ENCODE results near the gene PAWR.

Gene PAWR, protein sequence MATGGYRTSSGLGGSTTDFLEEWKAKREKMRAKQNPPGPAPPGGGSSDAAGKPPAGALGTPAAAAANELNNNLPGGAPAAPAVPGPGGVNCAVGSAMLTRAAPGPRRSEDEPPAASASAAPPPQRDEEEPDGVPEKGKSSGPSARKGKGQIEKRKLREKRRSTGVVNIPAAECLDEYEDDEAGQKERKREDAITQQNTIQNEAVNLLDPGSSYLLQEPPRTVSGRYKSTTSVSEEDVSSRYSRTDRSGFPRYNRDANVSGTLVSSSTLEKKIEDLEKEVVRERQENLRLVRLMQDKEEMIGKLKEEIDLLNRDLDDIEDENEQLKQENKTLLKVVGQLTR

DNA sequence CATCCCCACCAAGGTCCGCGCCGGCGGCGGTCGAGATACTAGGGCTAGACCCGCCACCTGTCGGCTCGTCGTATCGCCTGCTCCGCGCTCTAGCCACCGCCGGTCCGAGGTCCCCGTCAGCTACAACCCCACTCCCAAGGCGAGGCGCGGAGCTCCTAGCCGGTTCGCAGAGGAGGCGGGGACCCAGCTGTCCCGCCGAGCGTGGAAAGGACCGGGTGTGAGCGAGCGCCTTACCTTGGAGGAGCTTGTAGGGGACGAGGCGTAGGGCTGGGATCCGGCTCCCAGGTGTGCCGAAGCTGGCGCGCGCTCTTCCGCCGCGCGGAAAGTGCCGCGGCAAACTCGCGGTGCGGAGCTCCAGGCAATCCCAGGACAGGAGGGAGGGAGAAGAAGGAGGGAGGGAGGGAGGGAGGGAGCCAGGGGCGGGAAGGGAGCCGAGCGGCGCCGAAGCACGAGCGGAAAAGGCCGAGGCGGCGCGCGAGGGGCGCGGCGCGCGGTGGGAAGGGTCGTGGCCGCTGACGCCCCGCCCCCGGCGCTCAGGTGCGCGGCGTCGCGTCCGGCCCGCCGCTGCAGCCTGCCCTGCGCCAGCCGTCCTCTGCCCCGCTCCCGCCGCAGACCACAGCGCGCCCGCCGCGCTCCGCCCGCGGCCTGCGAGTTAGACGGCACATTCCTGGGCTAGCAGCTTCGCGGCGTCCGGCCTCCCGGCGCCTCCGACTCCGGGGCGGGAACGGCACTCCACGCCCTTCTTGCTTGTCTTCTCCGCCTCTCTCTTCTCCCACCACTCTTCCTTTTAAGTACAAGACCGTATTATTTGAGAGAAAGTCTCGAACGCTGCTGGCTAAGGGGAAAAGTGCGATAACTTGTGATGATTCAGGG, at the start of gene PAWR:
TSS of gene PAWR (minus strand) at position 327 of the 873 bp plus-strand sequence. CDS start 720 bp downstream, outside the sequence.
- no peak for DNase-seq (ENCODE audit: low spot score)

DNA sequence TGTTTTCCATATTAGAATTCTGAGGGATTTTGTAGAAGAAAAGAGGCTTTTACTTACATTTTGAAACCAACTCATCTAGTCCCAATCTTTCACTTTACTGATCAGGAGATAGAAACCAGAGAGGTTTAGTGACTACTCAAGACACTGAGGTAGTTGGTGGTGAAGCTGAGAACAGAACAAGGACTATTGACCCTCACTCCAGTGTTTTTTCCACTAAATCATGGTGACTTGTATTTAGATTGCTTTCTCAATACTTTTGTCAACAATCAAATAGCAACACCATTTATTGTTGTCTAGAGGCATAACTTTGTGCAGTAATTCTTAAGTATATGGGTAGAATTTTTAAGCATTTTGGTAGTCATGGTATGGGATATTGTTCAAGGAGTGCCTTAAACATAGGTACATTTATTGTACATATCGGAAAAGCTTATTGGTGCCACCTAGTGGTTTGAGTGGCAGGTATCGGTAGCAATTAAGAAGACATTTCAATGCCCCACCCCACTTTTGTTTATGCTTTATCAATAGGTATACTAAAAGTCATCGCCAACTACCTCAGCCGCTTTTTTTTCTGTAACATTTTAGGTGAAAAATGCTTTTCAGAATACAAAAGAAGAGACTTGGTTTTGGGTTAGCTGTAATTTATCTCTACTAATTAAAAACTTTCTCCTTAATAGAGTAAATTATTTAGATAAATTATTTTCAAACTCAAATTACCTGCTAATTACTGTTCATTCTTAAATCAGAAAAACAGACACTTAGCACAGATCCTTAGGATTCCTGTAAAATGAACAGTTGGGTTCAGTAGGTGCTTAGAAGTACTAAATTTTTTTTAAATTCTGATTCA, 47.3 kb upstream of the PAWR start:
- DNase-seq (ENCODE audit: low spot score): peak; percentile 30

DNA sequence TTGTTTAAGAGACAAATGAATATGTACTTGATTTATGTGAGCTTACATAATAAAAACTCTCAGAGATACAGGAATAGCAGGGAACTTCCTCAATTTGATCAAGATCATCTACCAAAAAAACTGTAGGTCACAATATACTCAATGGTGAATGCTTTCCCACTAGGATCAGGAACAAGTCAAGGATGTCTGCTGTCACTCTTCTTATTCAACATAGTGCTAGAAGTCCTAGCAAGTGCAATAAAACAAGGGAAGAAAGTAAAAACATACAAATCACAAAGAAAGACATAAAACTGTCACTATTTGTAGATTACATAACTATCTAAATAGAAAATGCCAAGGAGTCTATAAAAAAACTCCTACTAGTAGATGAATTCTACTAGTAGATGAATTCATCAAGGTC, 41.9 kb upstream of the PAWR start:
- DNase-seq (ENCODE audit: low spot score): no peak

DNA sequence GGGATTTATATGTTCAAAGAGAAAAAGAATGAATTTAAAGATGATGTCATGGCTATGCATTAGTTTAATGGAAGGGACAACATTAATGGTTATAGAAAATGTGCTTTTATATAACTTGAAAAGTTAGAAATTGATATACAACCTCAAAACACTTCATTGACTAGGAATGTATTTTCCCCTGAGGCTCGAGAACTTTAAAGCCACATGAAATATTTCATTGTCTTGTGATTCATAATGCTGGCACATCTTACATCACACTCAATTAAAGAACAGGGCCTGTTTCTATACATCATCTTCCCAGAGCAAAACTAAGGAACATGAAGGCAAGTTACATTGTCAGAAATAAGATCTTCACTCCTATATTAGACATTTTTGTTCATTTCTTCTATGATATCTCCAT, 35.2 kb upstream of the PAWR start:
- no peak for DNase-seq (ENCODE audit: low spot score)

DNA sequence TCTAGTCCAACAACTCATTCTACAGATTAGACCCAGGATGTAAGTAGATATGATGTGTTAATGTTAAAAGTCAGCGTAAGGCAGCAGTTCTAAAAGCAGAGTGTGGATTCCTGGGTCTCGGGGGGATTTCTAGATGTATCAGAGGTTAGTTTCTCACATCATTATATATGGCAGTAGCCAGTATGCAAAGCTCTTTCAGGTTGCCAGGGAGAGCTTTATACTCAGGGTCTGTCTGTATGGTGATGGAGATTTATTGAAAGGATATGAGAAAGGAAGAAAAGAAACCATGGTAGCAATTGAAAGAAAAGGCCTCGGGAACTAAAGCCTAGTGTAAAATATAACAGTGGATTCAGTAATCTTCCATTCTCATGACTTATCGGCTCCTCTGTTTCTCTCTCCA, 26.2 kb upstream of the PAWR start:
- DNase-seq (ENCODE audit: low spot score): no peak

DNA sequence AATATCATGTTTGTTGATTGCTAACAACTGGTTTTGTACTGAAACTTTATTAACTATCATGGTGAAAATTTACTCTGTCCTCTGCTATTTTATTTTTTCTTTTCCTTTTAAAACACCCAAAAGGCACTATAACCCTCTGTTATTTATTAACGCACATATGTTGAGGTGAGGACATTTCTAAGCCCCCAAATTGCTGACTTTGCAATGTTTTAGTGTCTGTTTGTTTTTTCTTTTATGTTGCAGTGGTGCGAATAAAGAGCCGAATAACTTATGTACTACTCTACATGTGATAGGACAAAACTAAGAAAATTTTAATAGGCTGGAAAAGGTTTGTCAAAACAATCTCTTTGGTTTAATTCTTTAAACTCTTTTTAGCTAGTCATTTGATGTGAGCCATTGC, 24.5 kb upstream of the PAWR start:
- no peak for DNase-seq (ENCODE audit: low spot score)

DNA sequence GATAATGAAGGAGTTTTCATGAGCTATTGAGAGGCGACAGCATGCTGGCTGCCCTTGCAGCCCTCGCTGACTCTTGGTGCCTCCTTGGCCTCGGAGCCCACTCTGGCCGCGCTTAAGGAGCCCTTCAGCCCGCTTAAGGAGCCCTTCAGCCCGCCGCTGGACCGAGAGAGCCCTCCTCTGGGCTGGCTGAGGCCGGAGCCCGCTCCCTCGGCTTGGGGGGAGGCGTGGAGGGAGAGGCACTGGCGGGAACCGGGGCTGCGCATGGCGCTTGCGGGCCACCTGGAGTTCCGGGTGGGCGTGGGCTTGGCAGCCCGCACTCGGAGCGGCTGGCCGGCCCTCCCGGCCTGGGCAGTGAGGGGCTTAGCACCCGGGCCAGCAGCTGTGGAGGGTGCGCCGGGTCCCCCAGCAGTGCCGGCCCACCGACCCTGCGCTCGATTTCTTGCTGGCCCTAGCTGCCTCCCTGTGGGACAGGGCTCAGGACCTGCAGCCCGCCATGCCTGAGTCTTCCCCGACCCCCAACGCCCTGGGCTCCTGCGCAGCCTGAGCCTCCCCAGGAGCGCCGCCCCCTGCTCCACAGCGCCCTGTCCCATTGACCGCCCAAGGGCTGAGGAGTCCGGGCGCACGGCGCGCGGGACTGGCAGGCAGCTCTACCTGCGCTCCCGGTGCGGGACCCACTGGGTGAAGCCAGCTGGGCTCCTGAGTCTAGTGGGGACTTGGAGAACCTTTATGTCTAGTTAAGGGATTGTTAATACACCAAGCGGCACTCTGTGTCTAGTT, 20.1 kb upstream of the PAWR start:
- DNase-seq (ENCODE audit: low spot score): no peak

DNA sequence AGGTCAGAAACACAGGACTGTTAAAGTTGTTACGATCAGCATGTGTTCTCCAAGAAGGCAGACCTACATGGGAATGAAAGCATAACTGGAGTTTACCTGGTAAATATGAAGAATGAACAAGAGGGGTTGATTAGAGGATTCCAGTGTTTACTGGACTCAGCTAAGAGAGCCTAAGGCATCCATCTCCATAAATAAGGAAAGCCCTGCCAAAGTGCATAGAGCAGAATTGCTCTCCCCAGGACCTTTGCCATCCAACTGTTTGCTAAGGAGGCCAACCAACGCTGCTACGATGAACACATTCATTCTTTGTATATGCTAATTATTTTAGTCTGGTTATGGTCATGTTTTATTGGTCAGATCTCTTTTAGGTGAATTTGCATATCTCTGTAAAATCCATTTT, 17.1 kb upstream of the PAWR start:
- DNase-seq (ENCODE audit: low spot score): no peak

DNA sequence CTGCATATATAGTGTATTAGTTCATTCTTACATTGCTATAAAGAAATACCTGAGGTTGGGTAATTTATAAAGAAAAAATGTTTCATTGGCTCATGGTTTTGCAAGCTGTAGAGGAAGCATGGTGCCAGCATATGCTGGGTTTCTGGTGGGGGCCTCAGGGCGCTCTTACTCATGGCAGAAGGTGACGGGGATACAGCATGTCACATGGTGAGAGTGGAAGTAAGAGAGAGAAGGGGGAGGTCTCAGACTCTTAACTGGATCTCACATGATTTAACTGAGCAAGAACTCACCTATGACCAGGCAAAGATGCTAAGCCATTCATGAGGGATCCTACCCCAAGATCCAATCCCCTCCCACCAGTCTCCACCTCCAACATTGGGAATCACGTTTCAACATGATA, 15.9 kb upstream of the PAWR start:
- no peak for DNase-seq (ENCODE audit: low spot score)

DNA sequence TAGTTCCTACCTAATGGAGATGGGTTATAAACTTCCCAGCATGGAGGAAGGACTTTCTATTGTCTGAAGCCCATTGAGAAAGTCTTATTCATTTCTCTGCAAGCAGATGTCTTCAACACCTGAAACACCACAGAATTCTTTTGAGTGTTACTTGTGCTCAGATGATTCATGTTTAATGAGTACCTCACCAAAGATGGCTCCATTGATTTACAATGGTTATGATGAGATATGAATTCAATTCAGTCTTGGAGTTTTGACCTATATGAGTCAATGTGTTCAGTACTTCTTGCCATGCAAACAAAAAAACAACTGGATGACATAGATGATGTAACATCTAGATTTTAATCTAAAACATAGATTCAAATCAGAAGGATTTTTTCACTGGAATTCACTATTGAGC, 15.4 kb upstream of the PAWR start:
- no peak for DNase-seq (ENCODE audit: low spot score)

DNA sequence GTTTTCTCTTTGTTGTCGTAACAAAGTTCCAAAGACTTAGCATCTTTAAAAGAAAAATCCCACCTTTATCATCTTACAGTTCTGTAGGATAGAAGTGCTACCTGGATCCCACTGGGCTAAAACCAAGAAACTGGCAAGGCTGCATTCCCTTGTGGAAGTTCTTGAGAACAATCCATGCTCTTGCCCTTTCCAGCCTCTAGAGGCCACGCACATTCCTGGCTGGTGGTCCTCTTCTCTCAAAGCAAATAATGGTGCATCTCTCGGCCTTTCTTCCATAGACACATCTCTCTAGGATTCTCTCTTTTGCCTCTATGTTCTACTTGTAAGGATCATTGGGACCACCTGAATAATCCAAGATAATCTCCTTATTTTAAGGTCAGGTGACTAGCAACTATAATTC, 8.2 kb upstream of the PAWR start:
- no peak for DNase-seq (ENCODE audit: low spot score)

DNA sequence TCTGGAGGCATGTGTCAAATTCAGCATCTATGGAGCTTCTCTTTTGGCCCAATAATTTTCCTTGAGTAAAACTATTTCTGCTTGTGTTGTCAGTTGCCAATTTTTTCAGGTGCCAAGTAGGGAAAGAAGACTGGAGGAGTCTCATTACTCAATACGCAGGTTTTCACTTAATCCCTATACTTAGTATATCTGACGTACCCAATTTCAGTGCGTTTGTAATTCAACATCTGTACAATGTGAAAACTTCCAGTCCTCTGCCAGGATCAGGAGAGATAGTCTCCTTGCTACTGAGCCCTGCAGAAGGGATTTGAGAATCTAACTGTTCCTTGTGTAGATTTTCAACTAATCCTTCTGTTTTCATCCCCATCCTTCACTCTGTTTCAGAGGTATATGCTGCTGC, 5.7 kb upstream of the PAWR start:
- no peak for DNase-seq (ENCODE audit: low spot score)

DNA sequence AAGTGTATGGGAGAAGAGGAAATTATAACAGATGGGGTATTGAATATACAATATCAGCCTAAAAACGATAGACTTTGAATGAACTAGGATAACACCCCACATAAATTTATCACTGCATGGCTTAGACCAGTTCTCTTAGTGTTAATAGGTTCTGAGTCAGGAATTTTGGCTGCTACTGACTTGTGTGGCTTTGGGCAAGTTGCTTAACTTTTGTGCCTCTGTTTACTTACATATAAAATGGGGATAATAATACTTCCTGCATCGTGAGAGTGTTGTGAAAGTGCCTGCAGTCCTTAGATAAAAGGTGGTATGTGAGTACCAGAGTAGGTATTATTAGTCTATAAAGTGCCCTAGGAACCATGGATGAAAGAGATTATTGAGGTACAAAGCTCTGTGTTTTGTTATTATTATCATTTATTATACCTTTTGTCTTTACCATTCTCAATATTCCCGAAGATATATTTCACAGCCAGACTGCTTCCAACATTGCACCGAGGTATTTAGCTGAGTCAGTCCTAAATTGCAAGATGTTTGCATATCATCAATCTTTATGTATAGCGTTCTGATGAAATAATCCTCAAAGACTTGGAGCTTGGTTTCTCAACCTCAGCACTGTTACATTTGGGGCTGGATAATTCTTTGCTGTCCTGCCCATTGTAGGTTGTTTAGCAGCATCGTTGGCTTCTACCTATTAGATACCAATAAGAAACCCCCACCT, 2.3 kb upstream of the PAWR start:
- DNase-seq (ENCODE audit: low spot score): no peak

DNA sequence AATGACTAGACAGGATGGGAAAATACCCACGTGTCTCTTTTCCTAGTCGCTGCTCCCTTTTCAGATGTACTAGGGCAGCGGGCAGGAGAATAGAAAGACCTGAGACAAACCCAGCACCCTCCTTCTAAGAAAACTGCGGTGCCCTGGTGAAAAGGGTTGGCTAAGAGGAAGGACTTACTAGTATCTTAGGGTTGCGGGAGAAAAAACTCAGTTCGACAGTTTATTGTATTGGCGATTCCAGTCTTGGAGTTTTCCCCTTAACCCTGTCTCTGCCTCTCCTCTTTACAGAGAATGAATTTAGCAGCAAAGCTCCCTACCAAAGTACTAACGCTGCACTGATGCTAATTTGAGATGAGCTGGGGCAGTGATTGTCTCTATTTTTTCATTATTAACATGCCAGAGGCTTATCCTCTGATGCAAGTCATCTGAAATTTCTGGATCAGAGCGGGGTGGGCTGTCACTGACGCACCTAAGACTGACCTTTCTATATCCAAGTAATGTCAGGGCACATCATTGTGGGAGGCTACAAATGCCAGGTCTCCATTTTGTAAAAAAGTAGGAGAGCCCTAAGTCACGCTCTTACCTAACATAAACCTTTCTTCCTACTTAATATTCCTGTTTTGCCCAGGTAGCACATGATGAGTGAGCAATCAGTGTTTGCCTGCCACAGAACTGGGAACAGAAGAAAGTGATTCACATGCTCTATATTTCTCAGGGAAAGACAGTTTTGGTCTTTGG, 916 bp upstream of the PAWR start:
- DNase-seq (ENCODE audit: low spot score): no peak

DNA sequence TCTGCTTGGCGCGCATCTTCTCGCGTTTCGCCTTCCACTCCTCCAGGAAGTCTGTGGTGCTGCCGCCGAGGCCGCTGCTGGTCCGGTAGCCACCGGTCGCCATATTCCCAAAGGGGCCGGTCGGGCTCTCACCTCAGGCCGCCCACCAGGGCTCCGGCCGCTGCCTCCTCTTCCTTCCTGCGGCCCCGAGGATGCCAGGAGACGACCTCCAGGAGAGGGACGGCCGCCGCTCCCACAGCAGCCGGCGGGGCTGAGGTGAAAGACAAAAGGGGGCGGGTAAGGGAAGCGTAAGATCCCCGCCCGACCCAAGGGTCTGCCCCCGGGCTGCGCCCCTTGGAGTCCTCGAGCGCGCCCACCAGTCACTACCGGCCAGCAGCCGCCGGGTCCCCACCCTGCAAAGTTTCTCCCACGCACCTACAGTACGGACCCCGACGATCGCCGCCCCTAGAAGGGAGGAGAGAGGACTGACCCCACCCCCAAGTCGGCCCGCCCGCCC, 574 bp downstream of the PAWR start:
- no peak for DNase-seq (ENCODE audit: low spot score)

DNA sequence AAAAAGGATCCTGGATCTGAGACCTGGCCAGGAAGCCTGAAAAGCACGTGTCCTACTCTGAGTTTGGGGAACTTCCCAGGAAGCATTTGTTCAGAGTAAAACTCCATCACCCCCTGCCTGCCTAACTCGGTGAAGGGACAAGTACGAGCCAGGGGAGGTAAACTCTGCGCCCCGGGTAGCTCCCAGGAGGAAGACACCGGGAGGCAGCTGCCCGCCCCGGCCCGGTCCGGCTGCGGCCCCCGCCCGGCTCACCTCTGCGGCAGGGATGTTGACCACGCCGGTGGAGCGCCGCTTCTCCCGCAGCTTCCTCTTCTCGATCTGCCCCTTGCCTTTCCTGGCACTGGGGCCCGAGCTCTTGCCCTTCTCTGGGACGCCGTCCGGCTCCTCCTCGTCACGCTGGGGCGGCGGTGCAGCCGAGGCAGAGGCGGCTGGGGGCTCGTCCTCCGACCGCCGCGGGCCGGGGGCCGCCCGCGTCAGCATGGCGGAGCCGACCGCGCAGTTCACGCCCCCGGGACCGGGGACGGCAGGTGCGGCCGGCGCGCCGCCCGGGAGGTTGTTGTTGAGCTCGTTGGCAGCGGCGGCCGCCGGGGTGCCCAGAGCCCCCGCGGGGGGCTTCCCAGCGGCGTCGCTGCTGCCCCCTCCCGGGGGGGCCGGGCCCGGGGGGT, 1.2 kb downstream of the PAWR start:
- DNase-seq (ENCODE audit: low spot score): no peak

DNA sequence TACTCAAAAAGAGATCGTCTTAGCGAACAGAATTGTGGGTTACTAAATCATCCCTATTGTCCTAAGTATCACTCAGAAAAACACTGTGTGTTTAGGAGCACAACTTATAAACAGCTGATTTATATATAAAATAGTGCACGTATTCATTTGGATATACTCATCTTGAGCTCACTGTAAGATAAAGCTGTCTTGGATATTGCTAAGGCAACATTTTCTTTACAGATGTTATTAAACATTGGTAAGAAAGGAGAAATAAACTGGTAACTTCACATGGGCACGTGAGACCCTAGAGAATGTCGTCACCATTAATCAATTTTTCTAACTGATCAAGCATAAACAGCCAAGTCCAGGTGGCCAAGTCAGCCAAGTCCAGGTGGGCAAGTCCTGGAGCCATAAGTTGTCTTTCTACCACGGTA, 1.7 kb downstream of the PAWR start:
- DNase-seq (ENCODE audit: low spot score): no peak

DNA sequence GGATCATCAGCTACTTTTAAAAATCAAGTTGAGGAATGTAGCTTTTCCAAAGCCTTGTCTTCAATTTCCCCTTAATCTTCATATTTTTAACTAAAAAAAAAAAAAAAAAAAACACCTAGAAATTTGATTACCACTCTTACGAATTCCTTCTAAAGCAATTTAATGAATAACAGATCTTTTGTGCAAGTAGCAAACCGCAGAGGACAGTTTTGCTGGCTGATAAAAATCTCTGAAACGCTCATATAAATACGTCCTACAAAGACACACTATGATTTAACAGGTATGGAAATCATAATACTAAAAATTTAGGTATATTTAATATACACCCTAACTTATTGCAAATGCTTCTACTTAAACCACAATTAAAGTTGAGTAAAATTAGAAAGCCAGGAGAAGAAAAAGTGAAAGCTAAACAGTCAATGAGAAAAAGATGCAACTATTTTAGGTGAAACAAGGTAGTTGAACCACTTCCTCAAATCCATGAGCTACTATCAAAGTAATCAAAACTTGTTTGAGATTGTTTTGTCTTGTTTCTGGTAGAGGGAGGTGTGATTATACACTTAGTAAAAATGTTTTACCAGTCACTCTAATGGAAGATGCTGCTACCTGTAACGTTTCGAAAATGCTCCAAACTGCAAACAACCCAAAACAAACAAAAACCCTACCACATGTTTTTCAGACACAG, 2.2 kb downstream of the PAWR start:
- DNase-seq (ENCODE audit: low spot score): no peak

DNA sequence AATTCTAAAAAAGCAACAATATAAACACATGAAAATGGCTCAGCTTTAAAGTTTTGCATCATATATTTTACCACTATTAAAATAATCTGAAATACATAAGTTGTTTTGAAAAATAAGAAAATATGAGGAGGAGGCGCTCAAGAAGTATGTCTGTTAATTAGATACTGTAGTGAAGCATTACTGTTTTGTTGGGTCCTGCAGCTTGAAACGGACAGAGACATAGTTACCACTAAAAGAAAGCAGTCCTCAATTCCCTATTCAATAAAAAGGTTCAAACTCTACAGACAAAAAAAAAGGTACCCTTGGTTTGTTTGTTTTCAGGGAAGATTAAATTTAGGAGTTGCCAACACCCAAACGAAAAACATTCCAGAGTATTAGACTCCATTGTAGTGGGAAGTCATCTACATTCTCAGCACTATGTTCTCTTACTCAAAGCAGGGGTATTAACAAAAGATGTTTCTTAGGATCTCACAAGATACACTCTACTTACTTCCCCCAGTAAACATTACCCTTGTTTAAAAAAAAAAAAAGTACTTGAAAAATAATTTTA, 3.0 kb downstream of the PAWR start:
- no peak for DNase-seq (ENCODE audit: low spot score)
